ENCODE results near the gene CASQ1. TPM values are rescaled to one million over a fixed set of nuclear protein-coding genes. Genes with fewer than 3 reads are reported as not detected.

Gene CASQ1
- total RNA-seq, 3 donors from 2014 or later (not counting 1 experiment from before 2014, with no cell fraction given): not detected

GRCh38 chr1:160214481-160215140 is 24.2 kb downstream of the CASQ1 start:
- intact Hi-C loops (cut with micrococcal nuclease): no loop called here
- H3K9me3 ChIP-seq (ENCODE audit: control insufficient read depth, insufficient read depth, low read length): no peaks in the 10 kb centered on the region
- TF ChIP-seq CTCF (IDR thresholded peaks at IDR 0.05): no peak
- peaks cover 84% of the 10 kb centered on the region for H3K36me3 ChIP-seq (ENCODE audit: control insufficient read depth, insufficient read depth, low read length)
- Mint-ChIP-seq H3K27me3 (ENCODE audit: low read depth in 2 of 2) (no peaks in the 10 kb centered on the region), H3K4me3 (no peak overlapping the region), H3K36me3 (peaks cover 10% of the 10 kb centered on the region), H3K9me3 (no peaks in the 10 kb centered on the region), H3K27ac (peak overlapping the region; percentile 45 to 50), H3K4me1 (peaks cover 4 to 6% of the 10 kb centered on the region in 2 donors)
- DNase-seq: no peak
- WGBS (ENCODE audit: insufficient coverage): 92% methylated on average over 2 of the region's 3 CpGs
- H3K4me3 ChIP-seq (ENCODE audit: low read length): no peak overlapping the region
- no peak overlapping the region for H3K27ac ChIP-seq (ENCODE audit: low read length)
- no peaks in the 10 kb centered on the region for H3K4me1 ChIP-seq (ENCODE audit: control insufficient read depth, insufficient read depth, low read length)
- no peak for ATAC-seq
- no peaks in the 10 kb centered on the region for H3K27me3 ChIP-seq (ENCODE audit: control insufficient read depth, insufficient read depth, low read length)

- H3K27ac ChIP-seq (ENCODE audit: low read length): no peak overlapping the region
- H3K36me3 ChIP-seq (ENCODE audit: control insufficient read depth, insufficient read depth, low read length): peaks cover 91% of the 10 kb centered on the region
- no peak overlapping the region for H3K4me3 Mint-ChIP-seq
- intact Hi-C loops (cut with micrococcal nuclease): no loop called here
- H3K4me3 ChIP-seq (ENCODE audit: low read length): no peak overlapping the region
- no peaks in the 10 kb centered on the region for H3K4me1 ChIP-seq (ENCODE audit: control insufficient read depth, insufficient read depth, low read length)
- no peak for TF ChIP-seq CTCF (IDR thresholded peaks at IDR 0.05)
- H3K36me3 Mint-ChIP-seq: peaks cover 10% of the 10 kb centered on the region
- H3K27ac Mint-ChIP-seq: no peak overlapping the region
- ATAC-seq (no peak), DNase-seq (no peak)
- no peaks in the 10 kb centered on the region for H3K27me3 Mint-ChIP-seq (ENCODE audit: low read depth in 2 of 2)
- H3K4me1 Mint-ChIP-seq: no peaks in the 10 kb centered on the region
- no peaks in the 10 kb centered on the region for H3K9me3 ChIP-seq (ENCODE audit: control insufficient read depth, insufficient read depth, low read length)
- H3K9me3 Mint-ChIP-seq: no peaks in the 10 kb centered on the region
- H3K27me3 ChIP-seq (ENCODE audit: control insufficient read depth, insufficient read depth, low read length): no peaks in the 10 kb centered on the region
These were observed 25.9 kb downstream of the CASQ1 start for GRCh38 chr1:160216301-160216700.

GRCh38 chr1:160217481-160218051 is 27.2 kb downstream of the CASQ1 start:
- 98% methylated on average over 10 of the region's 10 CpGs for WGBS (ENCODE audit: insufficient coverage)
- Histone ChIP-seq H3K27me3 (ENCODE audit: control insufficient read depth, insufficient read depth, low read length) (no peaks in the 10 kb centered on the region), H3K9me3 (ENCODE audit: control insufficient read depth, insufficient read depth, low read length) (no peaks in the 10 kb centered on the region), H3K36me3 (ENCODE audit: control insufficient read depth, insufficient read depth, low read length) (peaks cover 92% of the 10 kb centered on the region), H3K27ac (ENCODE audit: low read length) (no peak overlapping the region), H3K4me1 (ENCODE audit: control insufficient read depth, insufficient read depth, low read length) (no peaks in the 10 kb centered on the region), H3K4me3 (ENCODE audit: low read length) (no peak overlapping the region)
- Mint-ChIP-seq H3K27ac (no peak overlapping the region), H3K27me3 (ENCODE audit: low read depth in 2 of 2) (no peaks in the 10 kb centered on the region), H3K9me3 (no peaks in the 10 kb centered on the region), H3K4me3 (no peak overlapping the region), H3K36me3 (peaks cover 10% of the 10 kb centered on the region), H3K4me1 (no peaks in the 10 kb centered on the region)
- ATAC-seq: no peak
- intact Hi-C loops (cut with micrococcal nuclease): no loop called here
- DNase-seq: no peak
- no peak for TF ChIP-seq CTCF (IDR thresholded peaks at IDR 0.05)

Measured in natural killer cell (primary cell).